GM12875 (cell line): Measurements from ENCODE around the gene TUT4.

ENCODE experiments used
- H3K4me3 ChIP-seq: one replicate; pipeline ENCODE4 v1.5.1; 2011; ENCODE audit warnings: low read depth, low read length, control low read depth
- CTCF ChIP-seq: IDR thresholded peaks from 2 replicates; pipeline ENCODE4 v1.5.1; 2011; ENCODE audit warnings: low read depth, mild to moderate bottlenecking, control low read depth, inconsistent platforms, low read length, moderate library complexity, borderline replicate concordance; ENCODE audit not compliant: insufficient read depth

Gene TUT4

GRCh38 chr1:52400131-52400530, 152.8 kb downstream of the TUT4 start:
- TF ChIP-seq CTCF, result no peak
- H3K4me3 ChIP-seq, result no peak overlapping the region

- no peak overlapping the region for H3K4me3 ChIP-seq
- no peak for TF ChIP-seq CTCF
Observed at GRCh38 chr1:52399629-52400028, 153.3 kb downstream of the TUT4 start.

- no peak overlapping the region for H3K4me3 ChIP-seq
- no peak for TF ChIP-seq CTCF
Observed at GRCh38 chr1:52393174-52393573, 159.7 kb downstream of the TUT4 start.

GRCh38 chr1:52386458-52386857, 166.4 kb downstream of the TUT4 start:
- TF ChIP-seq CTCF, result no peak
- no peak overlapping the region for H3K4me3 ChIP-seq

GRCh38 chr1:52385376-52385775, 167.5 kb downstream of the TUT4 start:
- no peak overlapping the region for H3K4me3 ChIP-seq

More at GRCh38 chr1:52385376-52385775, 167.5 kb downstream of the TUT4 start:
- TF ChIP-seq CTCF, result no peak
